Measurements from ENCODE around the gene ZNF24.

The ZNF24 gene

DNA sequence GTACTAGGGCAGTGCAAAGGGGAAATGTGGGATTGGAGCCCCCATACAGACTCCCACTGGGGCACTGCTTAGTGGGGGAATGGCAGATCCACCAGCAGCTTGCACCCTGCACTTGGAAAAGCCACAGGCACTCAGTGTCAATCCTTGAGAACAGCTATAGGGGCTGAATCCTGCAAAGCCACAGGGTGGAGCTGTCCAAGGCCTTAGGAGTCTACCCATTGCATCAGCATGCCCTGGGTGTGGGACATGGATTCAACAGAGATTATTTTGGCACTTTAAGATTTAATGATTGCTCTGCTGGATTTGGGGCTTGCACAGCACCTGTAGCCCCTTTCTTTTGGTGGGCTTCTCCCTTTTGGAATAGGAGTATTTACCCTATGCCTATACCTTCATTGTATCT is 8.6 kb upstream of the ZNF24 start:
- no peak for DNase-seq

DNA sequence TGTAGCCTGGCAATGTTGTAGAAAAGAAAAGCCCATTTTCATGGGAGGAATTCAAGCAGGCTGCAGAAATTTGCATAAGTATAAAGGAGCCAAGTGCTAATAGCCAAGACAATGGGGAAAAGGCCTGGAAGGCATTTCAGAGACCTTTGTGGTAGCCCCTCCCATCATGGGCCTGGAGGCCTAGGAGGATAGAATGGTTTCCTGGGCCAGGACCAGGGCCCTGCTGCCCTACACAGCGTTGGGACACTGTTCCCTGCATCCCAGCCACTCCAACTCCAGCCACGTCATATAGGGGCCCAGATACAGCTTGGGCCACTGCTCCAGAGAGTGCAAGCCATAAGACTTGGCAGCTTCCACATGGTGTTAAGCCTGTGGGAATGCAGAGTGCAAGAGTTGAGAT is 8.1 kb upstream of the ZNF24 start:
- no peak for DNase-seq

DNA sequence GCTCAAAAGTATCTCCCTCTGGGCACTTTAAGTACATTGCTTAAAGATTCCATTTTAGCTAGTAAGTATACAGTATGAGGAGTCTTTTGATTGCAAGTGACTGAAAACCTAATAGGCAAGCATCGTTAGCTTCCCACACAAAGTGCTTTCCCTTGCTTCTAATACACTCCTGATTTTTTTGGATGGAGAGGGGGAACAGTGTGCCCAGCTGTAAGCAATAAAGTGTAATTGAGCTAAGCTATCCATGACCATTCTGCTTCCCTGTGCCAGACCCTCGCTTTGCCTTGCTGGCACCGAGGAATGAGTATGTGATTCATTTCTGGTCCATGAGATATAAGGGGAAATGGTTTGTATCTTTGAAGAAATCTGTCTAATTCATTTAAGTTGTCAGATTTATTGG is 3.8 kb upstream of the ZNF24 start:
- DNase-seq = no peak

- DNase-seq = no peak
Observed at GRCh38 chr18:35345950-35346349, 1.7 kb upstream of the ZNF24 start.

GRCh38 chr18:35345460-35345921 is 1.3 kb upstream of the ZNF24 start:
- DNase-seq = peak; percentile 3

DNA sequence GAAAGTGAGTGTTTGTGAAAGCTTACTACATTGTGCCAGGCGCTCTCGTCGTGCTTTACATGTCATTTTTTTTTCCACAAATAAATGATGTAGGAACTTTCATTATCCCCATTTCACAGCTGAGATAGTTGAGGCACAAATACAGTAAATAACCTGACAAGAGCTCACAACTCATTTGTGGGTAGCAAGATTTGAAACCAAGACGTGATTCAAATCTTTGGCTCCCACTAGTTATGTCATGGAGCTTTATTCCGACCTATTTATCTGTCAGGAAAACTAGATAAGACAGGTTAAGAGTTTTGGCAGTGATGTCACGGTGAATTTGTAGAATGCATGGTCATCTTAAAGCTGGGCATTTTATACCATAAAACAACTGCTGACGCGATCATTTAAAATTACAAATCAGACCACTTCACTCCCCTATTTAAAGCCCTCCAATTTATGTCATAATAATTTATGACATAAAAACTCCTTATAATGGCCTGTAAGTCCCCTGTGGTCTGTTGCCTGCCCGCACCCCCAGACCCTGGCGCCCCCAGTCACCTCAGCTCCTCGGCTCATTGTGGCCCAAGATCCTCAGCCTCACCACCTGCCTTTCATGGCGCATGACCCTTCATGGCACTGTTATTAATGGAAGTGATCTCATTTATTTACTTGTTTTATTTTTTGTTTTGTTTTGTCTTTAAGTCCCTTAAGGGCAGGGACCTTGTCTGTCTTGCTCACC is 678 bp upstream of the ZNF24 start:
- peak; percentile 2 for DNase-seq

GRCh38 chr18:35343488-35343935 is 708 bp downstream of the ZNF24 start:
- DNase-seq = no peak

DNA sequence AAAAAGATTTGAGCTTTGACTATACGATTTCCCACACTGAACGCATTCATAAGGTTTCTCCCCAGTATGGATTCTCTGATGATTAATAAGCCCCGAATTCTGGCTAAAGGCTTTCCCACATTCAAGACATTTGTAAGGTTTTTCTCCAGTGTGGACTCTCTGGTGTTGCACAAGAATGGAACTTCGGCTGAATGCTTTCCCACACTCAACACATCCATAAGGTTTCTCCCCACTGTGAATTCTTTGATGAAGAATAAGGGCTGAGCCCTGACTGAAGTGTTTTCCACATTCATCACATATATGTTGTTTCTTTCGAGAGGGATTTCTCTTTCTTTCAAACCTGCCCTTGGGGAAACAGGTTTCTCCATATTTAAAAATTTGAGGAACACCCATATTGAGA is 6.9 kb downstream of the ZNF24 start:
- no peak for DNase-seq

- DNase-seq = no peak
Observed at GRCh38 chr18:35335866-35336265, 8.4 kb downstream of the ZNF24 start.

DNA sequence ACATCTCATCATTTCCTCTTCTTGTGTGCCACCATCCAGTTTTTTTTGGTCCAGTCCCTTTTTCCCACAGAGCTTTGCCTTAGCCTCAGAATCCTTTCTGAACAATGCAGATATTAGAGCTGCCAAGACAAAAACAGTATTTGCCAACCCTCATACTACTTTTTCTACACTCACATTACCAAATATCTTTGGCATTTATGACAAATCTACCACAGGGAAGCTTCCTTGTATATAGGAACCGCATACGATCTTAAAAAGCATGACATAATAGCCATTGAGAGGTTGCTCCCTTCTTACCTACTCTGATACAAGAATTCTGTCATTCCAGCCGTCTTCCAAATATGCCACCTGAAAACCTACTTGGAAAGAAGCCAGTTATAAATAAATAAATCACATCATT is 9.4 kb downstream of the ZNF24 start:
- DNase-seq = no peak

- DNase-seq = no peak
Observed at GRCh38 chr18:35334212-35334611, 10.0 kb downstream of the ZNF24 start.

DNA sequence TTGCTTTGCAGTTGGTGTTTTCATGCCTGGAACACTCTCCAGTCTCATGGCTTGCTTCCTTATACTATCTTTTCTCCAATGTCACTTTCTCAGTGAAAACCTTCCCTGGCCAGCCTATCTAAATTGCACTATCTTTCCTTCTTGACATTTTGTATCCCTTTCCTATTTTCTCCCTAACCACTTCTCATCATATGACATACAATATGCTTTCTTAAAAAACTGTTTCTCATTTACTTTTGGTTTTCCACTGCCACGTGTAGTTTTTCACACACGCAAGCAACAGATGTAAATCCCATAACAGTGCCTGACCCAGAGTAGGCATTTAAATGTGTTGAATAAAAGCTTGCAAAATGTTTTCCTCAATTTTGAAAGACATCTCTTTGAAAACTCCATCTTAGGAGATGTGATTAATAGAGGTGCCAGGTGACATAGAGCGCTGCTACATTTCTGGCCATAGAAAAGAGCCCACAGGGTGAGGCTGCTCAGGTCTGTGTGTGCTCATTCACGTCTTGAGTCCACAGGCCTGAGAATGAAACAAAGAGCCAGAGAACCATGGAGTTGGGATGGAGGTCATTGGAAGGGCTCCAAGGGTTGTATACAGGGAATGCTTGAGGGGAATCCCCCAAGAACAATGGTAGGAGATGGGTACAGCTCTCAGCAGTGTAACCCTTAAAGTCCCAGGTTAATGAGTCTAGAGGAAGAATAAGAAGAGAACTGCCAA is 12.7 kb downstream of the ZNF24 start:
- no peak for DNase-seq

- no peak for DNase-seq
Observed at GRCh38 chr18:35328868-35329267, 15.4 kb downstream of the ZNF24 start.

- DNase-seq = no peak
Observed at GRCh38 chr18:35326695-35327387, 17.4 kb downstream of the ZNF24 start.

GRCh38 chr18:35324926-35325655 is 19.1 kb downstream of the ZNF24 start:
- DNase-seq = no peak

DNA sequence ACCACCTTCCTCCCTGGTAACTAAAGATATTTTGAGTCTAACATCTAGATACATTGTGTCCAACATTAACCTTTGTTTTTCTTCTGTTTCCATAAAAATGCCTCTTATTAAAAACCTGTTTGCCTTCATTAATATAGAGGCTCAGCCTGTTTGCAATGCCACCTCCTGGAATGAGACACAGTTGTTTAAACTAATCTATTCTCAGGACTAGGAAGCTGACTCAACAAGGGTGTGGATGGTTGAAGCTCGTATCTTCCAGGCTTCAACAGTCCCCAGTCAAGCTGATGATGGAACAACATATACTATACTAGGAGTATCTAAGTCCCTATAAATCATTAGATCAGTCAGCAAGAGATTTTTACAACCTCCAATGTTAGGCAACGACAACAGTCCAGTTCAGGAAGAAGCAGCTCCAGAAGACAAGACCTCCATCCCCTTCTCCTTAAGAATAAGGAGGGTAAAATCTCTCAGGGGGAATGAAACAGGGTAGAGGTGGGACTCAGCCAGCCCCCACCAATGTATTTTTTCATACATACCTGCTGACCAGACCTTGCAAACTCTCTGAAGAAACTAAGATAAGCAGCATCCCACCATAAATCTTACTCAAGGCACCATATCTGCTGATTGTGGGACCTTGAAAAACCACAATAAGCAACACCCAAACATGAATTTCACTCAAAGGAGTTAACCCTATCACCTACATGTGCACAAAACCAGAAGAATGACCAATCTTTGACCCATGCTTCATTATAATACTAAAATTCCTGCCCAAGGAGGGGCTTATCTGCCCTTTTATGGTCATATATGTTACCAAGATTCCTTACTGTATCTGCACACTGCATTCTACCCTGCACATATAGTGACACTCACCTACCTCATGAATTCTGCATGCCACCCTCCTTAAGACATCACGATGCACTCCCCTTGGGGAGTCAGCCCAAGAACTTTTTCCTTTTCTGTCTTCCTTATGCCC is 21.4 kb downstream of the ZNF24 start:
- no peak for DNase-seq

GRCh38 chr18:35311496-35311895 is 32.7 kb downstream of the ZNF24 start:
- no peak for DNase-seq

- no peak for DNase-seq
Observed at GRCh38 chr18:35306588-35307250, 37.5 kb downstream of the ZNF24 start.

DNA sequence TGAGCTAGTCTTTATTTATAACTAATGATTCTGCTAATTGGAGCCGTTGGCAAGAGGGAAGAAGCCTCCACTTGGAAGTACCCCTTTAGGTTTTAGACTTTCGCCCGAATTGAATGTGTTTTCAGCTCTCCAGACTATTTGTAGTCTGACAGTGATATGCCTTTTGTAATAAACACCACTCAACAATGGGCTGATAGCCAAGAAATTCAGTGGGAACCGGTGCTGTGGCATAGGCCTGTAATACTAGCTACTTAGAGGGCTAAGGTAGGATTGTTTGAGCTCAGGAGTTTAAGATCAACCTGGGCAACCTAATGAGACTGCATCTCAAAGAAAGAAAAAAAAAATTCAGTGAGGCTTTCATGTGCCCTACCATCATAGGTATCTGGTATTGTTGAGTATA is 40.6 kb downstream of the ZNF24 start:
- DNase-seq = no peak

DNA sequence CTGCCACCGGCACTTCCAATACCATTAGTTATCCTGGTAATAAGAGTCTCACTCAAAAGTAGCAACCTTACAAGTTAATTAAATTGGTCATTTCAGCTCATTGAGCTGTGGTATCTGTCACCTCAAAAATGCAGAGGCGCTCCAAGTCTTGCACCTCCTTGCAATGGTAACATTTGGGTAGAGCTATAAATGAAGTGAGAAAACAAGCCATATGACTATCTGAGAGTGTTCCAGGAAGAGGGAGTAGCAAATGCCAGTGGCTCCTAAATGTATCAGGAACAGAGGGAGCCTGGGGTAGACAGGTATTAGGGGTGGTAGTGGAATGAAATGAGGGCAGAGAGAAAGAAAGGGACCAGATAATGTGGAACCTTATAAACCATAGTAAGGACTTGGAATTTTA is 48.2 kb downstream of the ZNF24 start:
- no peak for DNase-seq

GRCh38 chr18:35291166-35291565 is 53.1 kb downstream of the ZNF24 start:
- no peak for DNase-seq
